Liver (tissue), 9 donors: ENCODE data around the gene POLR2C. TPM values are rescaled to one million over a fixed set of nuclear protein-coding genes. Genes with fewer than 3 reads are reported as not detected.

Experiments used
- DNase-seq: peaks from one replicate; pipeline ENCODE4 v3.0.0-alpha.2; 2017; ENCODE audit warnings: low spot score
- H3K27ac ChIP-seq, 2 donors: one replicate each; pipeline ENCODE4 v1.7.0; 2013; ENCODE audit warnings: inconsistent platforms in 2 of 2, low read length in 2 of 2, control low read depth in 1 of 2, low read depth in 1 of 2, mild to moderate bottlenecking in 1 of 2
- H3K27me3 ChIP-seq, 4 donors: one replicate each; pipeline versions ENCODE4 v1.6.1 to v1.7.0; 2013; ENCODE audit warnings: low read length in 3 of 4, inconsistent platforms in 1 of 4, mild to moderate bottlenecking in 1 of 4, moderate library complexity in 1 of 4; ENCODE audit not compliant: control insufficient read depth in 4 of 4, insufficient read depth in 4 of 4
- H3K36me3 ChIP-seq, 4 donors: one replicate each; pipeline versions ENCODE4 v1.6.1 to v1.7.0; 2013; ENCODE audit warnings: low read length in 3 of 4, mild to moderate bottlenecking in 3 of 4, low read depth in 1 of 4, moderate library complexity in 1 of 4; ENCODE audit not compliant: control insufficient read depth in 4 of 4, insufficient read depth in 3 of 4
- H3K4me1 ChIP-seq, 4 donors: one replicate each; pipeline versions ENCODE4 v1.6.1 to v1.7.0; 2013; ENCODE audit warnings: low read length in 3 of 4, mild to moderate bottlenecking in 3 of 4, moderate library complexity in 1 of 4; ENCODE audit not compliant: control insufficient read depth in 4 of 4, insufficient read depth in 4 of 4
- H3K4me3 ChIP-seq, 3 donors: one replicate each; pipeline versions ENCODE4 v1.6.1 to v1.7.0; 2013; ENCODE audit warnings: low read length in 3 of 3, control low read depth in 1 of 3, low read depth in 1 of 3, mild to moderate bottlenecking in 1 of 3
- H3K9ac ChIP-seq, 2 donors: one replicate each; pipeline ENCODE4 v1.7.0; 2013; ENCODE audit warnings: low read length in 2 of 2, mild to moderate bottlenecking in 2 of 2, moderate library complexity in 2 of 2, control low read depth in 1 of 2, low read depth in 1 of 2
- H3K9me3 ChIP-seq, 4 donors: one replicate each; pipeline versions ENCODE4 v1.6.1 to v1.7.0; 2013; ENCODE audit warnings: low read length in 3 of 4; ENCODE audit not compliant: control insufficient read depth in 4 of 4
- ATF3 ChIP-seq: IDR thresholded peaks from 2 replicates; pipeline ENCODE4 v1.6.1; 2016; ENCODE audit warnings: antibody characterized with exemption
- CTCF ChIP-seq: fragments of 150-350 bp; IDR thresholded peaks from 2 replicates; pipeline ENCODE4 v1.5.1; 2017; ENCODE audit warnings: improper control_type of control experiment, low read depth, low read length; ENCODE audit not compliant: missing input control
- EGR1 ChIP-seq, 2 donors: IDR thresholded peaks; 2 replicates each; pipeline ENCODE4 v1.6.1; 2016 to 2018; ENCODE audit warnings: antibody characterized with exemption in 2 of 2, low read depth in 2 of 2
- FOXA1 ChIP-seq: IDR thresholded peaks from 2 replicates; pipeline ENCODE4 v1.6.1; 2016; ENCODE audit warnings: antibody characterized with exemption
- FOXA2 ChIP-seq: IDR thresholded peaks from 2 replicates; pipeline ENCODE4 v1.6.1; 2016; ENCODE audit warnings: antibody characterized with exemption
- GABPA ChIP-seq, 2 donors: IDR thresholded peaks in 1 of 2; conservative IDR thresholded peaks in 1 of 2; 2 replicates each; pipeline ENCODE4 v1.6.1; 2016; ENCODE audit warnings: antibody characterized with exemption in 2 of 2, mild to moderate bottlenecking in 1 of 2, moderate library complexity in 1 of 2
- HNF4A ChIP-seq, 2 donors: conservative IDR thresholded peaks; 2 replicates each; pipeline ENCODE4 v1.6.1; 2016; ENCODE audit warnings: antibody characterized with exemption in 2 of 2, mild to moderate bottlenecking in 2 of 2
- HNF4G ChIP-seq: IDR thresholded peaks from 2 replicates; pipeline ENCODE4 v1.6.1; 2016; ENCODE audit warnings: antibody characterized with exemption
- NR2F2 ChIP-seq: IDR thresholded peaks from 2 replicates; pipeline ENCODE4 v1.6.1; 2016; ENCODE audit warnings: antibody characterized with exemption
- RAD21 ChIP-seq, 2 donors: IDR thresholded peaks; 2 replicates each; pipeline ENCODE4 v1.6.1; 2016; ENCODE audit warnings: antibody characterized with exemption in 2 of 2, mild to moderate bottlenecking in 2 of 2
- RXRA ChIP-seq, 2 donors: IDR thresholded peaks; 2 replicates each; pipeline ENCODE4 v1.6.1; 2017 to 2018; ENCODE audit warnings: antibody characterized with exemption in 2 of 2, mild to moderate bottlenecking in 1 of 2
- SP1 ChIP-seq: IDR thresholded peaks from 2 replicates; pipeline ENCODE4 v1.6.1; 2018; ENCODE audit warnings: antibody characterized with exemption, mild to moderate bottlenecking
- TAF1 ChIP-seq: conservative IDR thresholded peaks from 2 replicates; pipeline ENCODE4 v1.6.1; 2016; ENCODE audit warnings: antibody characterized with exemption, mild to moderate bottlenecking
- YY1 ChIP-seq: IDR thresholded peaks from 2 replicates; pipeline ENCODE4 v1.6.1; 2016; ENCODE audit warnings: antibody characterized with exemption, mild to moderate bottlenecking
- WGBS: extraction: QIAGEN DNeasy Blood & Tissue Kit; methylation state at CpG from one replicate; pipeline ENCODE4 v1.1.7; 2013; 5-methylcytosine and 5-hydroxymethylcytosine counted together
- polyA plus RNA-seq, 2 donors: library from polyadenylated mRNA; stranded (reverse) in 1 of 2; unstranded in 1 of 2; fragments of 200-250 nt in 1 of 2; fragments of >200 nt in 1 of 2; fragmentation: Nextera tagmentation in 1 of 2; extraction: Ambion mirVana in 1 of 2; gene quantifications; one replicate each; pipeline versions ENCODE4 v1.2.1 to v1.2.3, GENCODE V29; 2013 to 2015
- total RNA-seq, 2 donors: library from RNA; depleted of rRNA; stranded (reverse); fragments of >200 nt; gene quantifications; one replicate each; pipeline ENCODE4 v1.2.3, GENCODE V29; 2014
- TF ChIP-seq, protein P1 (sequence below): IDR thresholded peaks from 2 replicates; pipeline ENCODE4 v1.6.1; 2016; ENCODE audit warnings: antibody characterized with exemption, mild to moderate bottlenecking
- TF ChIP-seq, protein P2 (sequence below): IDR thresholded peaks from 2 replicates; pipeline ENCODE4 v1.6.1; 2016; ENCODE audit warnings: antibody characterized with exemption
- TF ChIP-seq, protein P3 (sequence below): IDR thresholded peaks from 2 replicates; pipeline ENCODE4 v1.6.1; 2016; ENCODE audit warnings: antibody characterized with exemption
- donor health status: healthy.
- donor health status: healthy.
- donor health status: healthy.
- donor health status: healthy.
- donor health status: healthy.

POLR2C gene
- total and polyA plus RNA-seq, 4 donors: 25.4 to 68.0 (median 51.3) TPM

- no peak overlapping the region for H3K27ac ChIP-seq
- TF ChIP-seq FOXA1 (no peak), SP1 (no peak), YY1 (no peak), GABPA (IDR thresholded peaks at IDR 0.05 in 1 of 2, conservative IDR thresholded peaks at IDR 0.05 in 1 of 2) (no peak), NR2F2 (no peak), CTCF (no peak), RAD21 (IDR thresholded peaks at IDR 0.05) (no peak), RXRA (IDR thresholded peaks at IDR 0.05) (no peak), HNF4G (no peak), HNF4A (conservative IDR thresholded peaks at IDR 0.05) (no peak), EGR1 (IDR thresholded peaks at IDR 0.05; ENCODE audit: low read depth in 2 of 2) (no peak), TAF1 (no peak), FOXA2 (no peak), ATF3 (no peak)
- TF ChIP-seq, protein P1, sequence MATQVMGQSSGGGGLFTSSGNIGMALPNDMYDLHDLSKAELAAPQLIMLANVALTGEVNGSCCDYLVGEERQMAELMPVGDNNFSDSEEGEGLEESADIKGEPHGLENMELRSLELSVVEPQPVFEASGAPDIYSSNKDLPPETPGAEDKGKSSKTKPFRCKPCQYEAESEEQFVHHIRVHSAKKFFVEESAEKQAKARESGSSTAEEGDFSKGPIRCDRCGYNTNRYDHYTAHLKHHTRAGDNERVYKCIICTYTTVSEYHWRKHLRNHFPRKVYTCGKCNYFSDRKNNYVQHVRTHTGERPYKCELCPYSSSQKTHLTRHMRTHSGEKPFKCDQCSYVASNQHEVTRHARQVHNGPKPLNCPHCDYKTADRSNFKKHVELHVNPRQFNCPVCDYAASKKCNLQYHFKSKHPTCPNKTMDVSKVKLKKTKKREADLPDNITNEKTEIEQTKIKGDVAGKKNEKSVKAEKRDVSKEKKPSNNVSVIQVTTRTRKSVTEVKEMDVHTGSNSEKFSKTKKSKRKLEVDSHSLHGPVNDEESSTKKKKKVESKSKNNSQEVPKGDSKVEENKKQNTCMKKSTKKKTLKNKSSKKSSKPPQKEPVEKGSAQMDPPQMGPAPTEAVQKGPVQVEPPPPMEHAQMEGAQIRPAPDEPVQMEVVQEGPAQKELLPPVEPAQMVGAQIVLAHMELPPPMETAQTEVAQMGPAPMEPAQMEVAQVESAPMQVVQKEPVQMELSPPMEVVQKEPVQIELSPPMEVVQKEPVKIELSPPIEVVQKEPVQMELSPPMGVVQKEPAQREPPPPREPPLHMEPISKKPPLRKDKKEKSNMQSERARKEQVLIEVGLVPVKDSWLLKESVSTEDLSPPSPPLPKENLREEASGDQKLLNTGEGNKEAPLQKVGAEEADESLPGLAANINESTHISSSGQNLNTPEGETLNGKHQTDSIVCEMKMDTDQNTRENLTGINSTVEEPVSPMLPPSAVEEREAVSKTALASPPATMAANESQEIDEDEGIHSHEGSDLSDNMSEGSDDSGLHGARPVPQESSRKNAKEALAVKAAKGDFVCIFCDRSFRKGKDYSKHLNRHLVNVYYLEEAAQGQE: no peak
- TF ChIP-seq, protein P2, sequence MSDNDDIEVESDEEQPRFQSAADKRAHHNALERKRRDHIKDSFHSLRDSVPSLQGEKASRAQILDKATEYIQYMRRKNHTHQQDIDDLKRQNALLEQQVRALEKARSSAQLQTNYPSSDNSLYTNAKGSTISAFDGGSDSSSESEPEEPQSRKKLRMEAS: no peak
- TF ChIP-seq, protein P3, sequence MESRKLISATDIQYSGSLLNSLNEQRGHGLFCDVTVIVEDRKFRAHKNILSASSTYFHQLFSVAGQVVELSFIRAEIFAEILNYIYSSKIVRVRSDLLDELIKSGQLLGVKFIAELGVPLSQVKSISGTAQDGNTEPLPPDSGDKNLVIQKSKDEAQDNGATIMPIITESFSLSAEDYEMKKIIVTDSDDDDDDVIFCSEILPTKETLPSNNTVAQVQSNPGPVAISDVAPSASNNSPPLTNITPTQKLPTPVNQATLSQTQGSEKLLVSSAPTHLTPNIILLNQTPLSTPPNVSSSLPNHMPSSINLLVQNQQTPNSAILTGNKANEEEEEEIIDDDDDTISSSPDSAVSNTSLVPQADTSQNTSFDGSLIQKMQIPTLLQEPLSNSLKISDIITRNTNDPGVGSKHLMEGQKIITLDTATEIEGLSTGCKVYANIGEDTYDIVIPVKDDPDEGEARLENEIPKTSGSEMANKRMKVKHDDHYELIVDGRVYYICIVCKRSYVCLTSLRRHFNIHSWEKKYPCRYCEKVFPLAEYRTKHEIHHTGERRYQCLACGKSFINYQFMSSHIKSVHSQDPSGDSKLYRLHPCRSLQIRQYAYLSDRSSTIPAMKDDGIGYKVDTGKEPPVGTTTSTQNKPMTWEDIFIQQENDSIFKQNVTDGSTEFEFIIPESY: no peak
- H3K4me1 ChIP-seq: no peaks in the 10 kb centered on the region
- H3K27me3 ChIP-seq: no peaks in the 10 kb centered on the region
- no peak overlapping the region for H3K4me3 ChIP-seq
- no peaks in the 10 kb centered on the region for H3K36me3 ChIP-seq
- 92% methylated on average over 3 of the region's 3 CpGs for WGBS
- H3K9me3 ChIP-seq: no peaks in the 10 kb centered on the region
- DNase-seq: no peak
- H3K9ac ChIP-seq: no peak overlapping the region
These were observed 45.6 kb downstream of the POLR2C start for GRCh38 chr16:57508035-57508425.
